ENCODE measurements around the gene SST. TPM values are rescaled to one million over a fixed set of nuclear protein-coding genes. Genes with fewer than 3 reads are reported as not detected.

The SST gene
- total and polyA plus RNA-seq, 12 donors, result 0.50 to 101 (median 9.3) TPM; not detected in 3

DNA sequence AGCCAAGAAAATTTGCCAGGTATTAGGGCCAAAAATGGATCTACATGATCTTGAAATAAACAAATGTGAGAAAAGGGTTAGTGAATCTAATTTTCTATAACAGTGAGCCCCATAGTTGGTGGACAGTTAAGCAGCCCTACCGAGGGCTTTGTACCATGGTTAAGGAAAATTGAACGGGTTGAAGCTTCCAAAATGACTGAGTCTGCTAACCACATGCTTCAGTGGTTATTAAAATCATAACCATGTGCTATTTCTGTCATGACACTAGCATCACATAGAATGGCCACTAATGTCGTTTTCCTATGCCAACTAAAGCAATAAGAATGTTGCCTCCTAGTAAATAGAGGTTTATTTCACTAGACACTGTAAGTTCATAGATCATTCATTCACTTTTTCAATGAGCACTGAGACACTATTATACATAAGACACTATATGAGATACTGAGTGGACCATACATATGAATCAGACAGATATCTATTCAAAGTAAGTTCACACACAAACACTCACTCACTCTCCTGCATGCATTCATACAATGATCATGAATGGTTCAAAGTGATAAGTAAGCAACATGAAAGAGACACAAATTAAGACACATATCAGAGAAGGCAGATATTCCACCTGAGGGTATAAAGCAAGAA lies 4.3 kb downstream of the SST start:
- H3K4me3 ChIP-seq, result no peak overlapping the region
- intact Hi-C loops (cut with DNase I), result no loop called here
- no peaks in the 10 kb centered on the region for H3K9me3 ChIP-seq (replicated peaks in 1 of 3)
- WGBS, 4 donors, result 64 to 80% (median 66%) methylated on average over 3 of the region's 3 CpGs
- H3K27ac ChIP-seq, result no peak overlapping the region
- peaks cover 9% of the 10 kb centered on the region for H3K27me3 ChIP-seq
- TF ChIP-seq, protein P1, sequence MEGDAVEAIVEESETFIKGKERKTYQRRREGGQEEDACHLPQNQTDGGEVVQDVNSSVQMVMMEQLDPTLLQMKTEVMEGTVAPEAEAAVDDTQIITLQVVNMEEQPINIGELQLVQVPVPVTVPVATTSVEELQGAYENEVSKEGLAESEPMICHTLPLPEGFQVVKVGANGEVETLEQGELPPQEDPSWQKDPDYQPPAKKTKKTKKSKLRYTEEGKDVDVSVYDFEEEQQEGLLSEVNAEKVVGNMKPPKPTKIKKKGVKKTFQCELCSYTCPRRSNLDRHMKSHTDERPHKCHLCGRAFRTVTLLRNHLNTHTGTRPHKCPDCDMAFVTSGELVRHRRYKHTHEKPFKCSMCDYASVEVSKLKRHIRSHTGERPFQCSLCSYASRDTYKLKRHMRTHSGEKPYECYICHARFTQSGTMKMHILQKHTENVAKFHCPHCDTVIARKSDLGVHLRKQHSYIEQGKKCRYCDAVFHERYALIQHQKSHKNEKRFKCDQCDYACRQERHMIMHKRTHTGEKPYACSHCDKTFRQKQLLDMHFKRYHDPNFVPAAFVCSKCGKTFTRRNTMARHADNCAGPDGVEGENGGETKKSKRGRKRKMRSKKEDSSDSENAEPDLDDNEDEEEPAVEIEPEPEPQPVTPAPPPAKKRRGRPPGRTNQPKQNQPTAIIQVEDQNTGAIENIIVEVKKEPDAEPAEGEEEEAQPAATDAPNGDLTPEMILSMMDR (IDR thresholded peaks at IDR 0.05), result no peak
- TF ChIP-seq POLR2A (IDR thresholded peaks at IDR 0.05), result no peak
- no peak for DNase-seq
- no peaks in the 10 kb centered on the region for H3K4me1 ChIP-seq (replicated peaks in 1 of 2)
- no peaks in the 10 kb centered on the region for H3K36me3 ChIP-seq (replicated peaks in 1 of 2)

- H3K36me3 ChIP-seq (replicated peaks in 1 of 2), result no peaks in the 10 kb centered on the region
- H3K4me3 ChIP-seq, result no peak overlapping the region
- intact Hi-C loops (cut with DNase I), result no loop called here
- no peak overlapping the region for H3K27ac ChIP-seq
- H3K4me1 ChIP-seq (replicated peaks in 1 of 2), result no peaks in the 10 kb centered on the region
- H3K9me3 ChIP-seq (replicated peaks in 1 of 3), result no peaks in the 10 kb centered on the region
- no peak for DNase-seq
- no peak for TF ChIP-seq POLR2A (IDR thresholded peaks at IDR 0.05)
- TF ChIP-seq, protein P1 (IDR thresholded peaks at IDR 0.05), result no peak
- H3K27me3 ChIP-seq, result peaks cover 9% of the 10 kb centered on the region
These were observed 5.2 kb downstream of the SST start for GRCh38 chr3:187665010-187665409.

DNA sequence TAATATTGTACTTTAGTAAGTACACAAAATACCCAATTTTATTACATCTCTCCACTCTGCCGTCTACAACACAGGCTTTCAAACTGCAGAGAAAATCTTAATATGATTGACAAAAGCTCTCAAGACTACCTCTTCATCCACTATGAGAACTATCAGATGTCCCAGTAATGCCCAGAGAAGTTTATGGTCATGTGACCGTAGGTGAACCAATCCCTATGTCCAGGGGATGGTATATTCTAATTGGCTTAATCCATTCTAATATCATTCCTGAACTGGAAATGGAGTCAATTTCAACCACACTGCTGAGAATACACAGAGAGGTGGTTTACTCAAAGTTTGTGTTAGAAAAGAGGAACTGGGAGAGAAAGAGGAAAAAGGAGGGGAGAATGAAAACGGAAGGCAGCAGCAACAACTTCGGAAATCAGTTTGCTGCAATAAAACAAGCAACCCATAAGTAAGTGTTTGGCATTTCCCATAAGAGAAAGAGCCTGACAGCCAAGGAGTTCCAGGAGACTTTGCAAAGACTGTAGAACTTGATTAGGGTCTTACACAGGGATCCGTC lies 7.3 kb downstream of the SST start:
- WGBS, 4 donors, result 74 to 82% (median 76%) methylated on average over 5 of the region's 5 CpGs
- intact Hi-C loops (cut with DNase I), result no loop called here

GRCh38 chr3:187661267-187661666 lies 8.9 kb downstream of the SST start:
- H3K27ac ChIP-seq, result no peak overlapping the region
- no peaks in the 10 kb centered on the region for H3K27me3 ChIP-seq
- no peak for TF ChIP-seq POLR2A (IDR thresholded peaks at IDR 0.05)
- TF ChIP-seq, protein P1 (IDR thresholded peaks at IDR 0.05), result no peak
- no peak overlapping the region for H3K4me3 ChIP-seq
- intact Hi-C loops (cut with DNase I), result no loop called here
- H3K9me3 ChIP-seq (replicated peaks in 1 of 3), result no peaks in the 10 kb centered on the region
- no peak for DNase-seq
- H3K36me3 ChIP-seq (replicated peaks in 1 of 2), result no peaks in the 10 kb centered on the region
- no peaks in the 10 kb centered on the region for H3K4me1 ChIP-seq (replicated peaks in 1 of 2)

More for the DNA sequence above, 7.3 kb downstream of the SST start:
- no peak for DNase-seq
- no peaks in the 10 kb centered on the region for H3K36me3 ChIP-seq (replicated peaks in 1 of 2)
- H3K4me1 ChIP-seq (replicated peaks in 1 of 2), result no peaks in the 10 kb centered on the region
- no peaks in the 10 kb centered on the region for H3K27me3 ChIP-seq
- H3K27ac ChIP-seq, result no peak overlapping the region
- no peaks in the 10 kb centered on the region for H3K9me3 ChIP-seq (replicated peaks in 1 of 3)
- no peak overlapping the region for H3K4me3 ChIP-seq
- TF ChIP-seq POLR2A (IDR thresholded peaks at IDR 0.05), result no peak
- TF ChIP-seq, protein P1 (IDR thresholded peaks at IDR 0.05), result no peak
